DND-41 (cell line): ENCODE results near the gene RPTN.

Experiments
- ATAC-seq: fragments of 200-7000 bp; cut with Tn5 transposase; 3 replicates; pipeline ENCODE4 v1.9.1; 2021; ENCODE audit warnings: low read depth; ENCODE audit not compliant: insufficient read depth
- DNase-seq: peaks from one replicate; pipeline ENCODE4 v3.0.0-alpha.2; 2020
- H2AFZ ChIP-seq: 2 replicates; pipeline ENCODE4 v1.6.0; 2012; ENCODE audit warnings: low read depth, low read length
- H3K27ac ChIP-seq: 2 replicates; pipeline ENCODE4 v1.5.1; 2012; ENCODE audit warnings: low read length, inconsistent platforms
- H3K27me3 ChIP-seq: fragments of 200-600 bp; sonication (generic); 2 replicates; pipeline ENCODE4 v1.6.0; 2012; ENCODE audit warnings: low read length, mild to moderate bottlenecking, inconsistent platforms; ENCODE audit not compliant: insufficient read depth, poor library complexity
- H3K36me3 ChIP-seq: 2 replicates; pipeline ENCODE4 v1.5.1; 2012; ENCODE audit warnings: low read length, inconsistent platforms; ENCODE audit not compliant: insufficient read depth
- H3K4me1 ChIP-seq: 2 replicates; pipeline ENCODE4 v1.5.1; 2012; ENCODE audit warnings: mild to moderate bottlenecking, low read length; ENCODE audit not compliant: insufficient read depth
- H3K4me2 ChIP-seq: 2 replicates; pipeline ENCODE4 v1.6.0; 2012; ENCODE audit warnings: mild to moderate bottlenecking, moderate library complexity, low read length, inconsistent platforms; ENCODE audit not compliant: insufficient read depth
- H3K4me3 ChIP-seq, 2 experiments: fragments of 200-600 bp in 1 of 2; shearing (Covaris generic) in 1 of 2; 2 replicates each; pipeline ENCODE4 v1.5.1; 2012 to 2016; ENCODE audit warnings: inconsistent platforms in 2 of 2, low read length in 2 of 2, mild to moderate bottlenecking in 2 of 2, low read depth in 1 of 2, moderate library complexity in 1 of 2
- H3K79me2 ChIP-seq: 2 replicates; pipeline ENCODE4 v1.6.0; 2012; ENCODE audit warnings: low read length, inconsistent platforms; ENCODE audit not compliant: insufficient read depth
- H3K9ac ChIP-seq: 2 replicates; pipeline ENCODE4 v1.6.0; 2012; ENCODE audit warnings: low read depth, mild to moderate bottlenecking, inconsistent platforms, low read length, moderate library complexity
- H3K9me3 ChIP-seq: 2 replicates; pipeline ENCODE4 v1.5.1; 2012; ENCODE audit warnings: low read length, moderate library complexity, mild to moderate bottlenecking, inconsistent platforms; ENCODE audit not compliant: insufficient read depth, severe bottlenecking
- H4K20me1 ChIP-seq: 2 replicates; pipeline ENCODE4 v1.6.0; 2012; ENCODE audit warnings: low read length; ENCODE audit not compliant: insufficient read depth
- EZH2 ChIP-seq: IDR thresholded peaks from 3 replicates; pipeline ENCODE4 v1.6.1; 2012; ENCODE audit warnings: borderline replicate concordance, low read depth, mild to moderate bottlenecking, moderate library complexity, low read length, inconsistent platforms; ENCODE audit not compliant: severe bottlenecking
- TF ChIP-seq, protein P1 (sequence below): IDR thresholded peaks from 2 replicates; pipeline ENCODE4 v1.5.1; 2012; ENCODE audit warnings: borderline replicate concordance, low read length, moderate library complexity, mild to moderate bottlenecking; ENCODE audit not compliant: poor library complexity, severe bottlenecking; ENCODE audit errors: extremely low read depth

Gene RPTN

DNA sequence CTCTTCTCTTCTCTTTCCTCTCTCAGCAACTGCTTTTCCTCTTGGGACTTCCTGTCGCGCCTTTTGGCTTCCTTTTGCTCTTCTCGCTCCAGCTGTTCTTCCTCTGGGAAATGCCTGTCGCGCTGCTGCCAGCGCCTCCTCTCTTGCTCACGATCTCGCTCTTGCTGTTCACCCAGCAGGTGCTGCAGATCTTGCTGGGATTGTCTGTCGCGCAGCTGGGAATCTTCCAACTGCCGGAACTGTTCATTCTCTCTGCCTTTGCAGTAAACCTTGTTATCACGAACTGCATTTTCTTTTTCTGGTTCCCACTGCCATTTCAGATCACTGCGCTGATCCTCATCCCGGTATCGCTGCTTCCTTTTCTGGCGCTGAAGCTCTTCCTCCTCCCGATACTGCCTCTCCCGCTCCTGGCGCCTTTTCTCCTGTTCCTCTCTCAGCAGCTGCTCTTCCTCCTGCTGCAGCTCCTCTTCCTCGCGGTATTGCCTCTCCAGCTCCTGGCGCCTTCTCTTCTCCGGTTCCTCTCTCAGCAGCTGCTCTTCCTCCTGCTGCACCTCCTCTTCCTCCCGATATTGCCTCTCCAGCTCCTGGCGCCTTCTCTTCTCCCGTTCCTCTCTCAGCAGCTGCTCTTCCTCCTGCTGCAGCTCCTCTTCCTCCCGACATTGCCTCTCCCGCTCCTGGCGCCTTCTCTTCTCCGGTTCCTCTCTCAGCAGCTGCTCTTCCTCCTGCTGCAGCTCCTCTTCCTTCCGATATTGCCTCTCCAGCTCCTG lies 49.6 kb downstream of the RPTN start:
- H3K4me2 ChIP-seq, result no peak overlapping the region
- H3K9ac ChIP-seq, result no peak overlapping the region
- H3K79me2 ChIP-seq, result no peaks in the 10 kb centered on the region
- H3K4me3 ChIP-seq, result no peak overlapping the region
- TF ChIP-seq, protein P1, sequence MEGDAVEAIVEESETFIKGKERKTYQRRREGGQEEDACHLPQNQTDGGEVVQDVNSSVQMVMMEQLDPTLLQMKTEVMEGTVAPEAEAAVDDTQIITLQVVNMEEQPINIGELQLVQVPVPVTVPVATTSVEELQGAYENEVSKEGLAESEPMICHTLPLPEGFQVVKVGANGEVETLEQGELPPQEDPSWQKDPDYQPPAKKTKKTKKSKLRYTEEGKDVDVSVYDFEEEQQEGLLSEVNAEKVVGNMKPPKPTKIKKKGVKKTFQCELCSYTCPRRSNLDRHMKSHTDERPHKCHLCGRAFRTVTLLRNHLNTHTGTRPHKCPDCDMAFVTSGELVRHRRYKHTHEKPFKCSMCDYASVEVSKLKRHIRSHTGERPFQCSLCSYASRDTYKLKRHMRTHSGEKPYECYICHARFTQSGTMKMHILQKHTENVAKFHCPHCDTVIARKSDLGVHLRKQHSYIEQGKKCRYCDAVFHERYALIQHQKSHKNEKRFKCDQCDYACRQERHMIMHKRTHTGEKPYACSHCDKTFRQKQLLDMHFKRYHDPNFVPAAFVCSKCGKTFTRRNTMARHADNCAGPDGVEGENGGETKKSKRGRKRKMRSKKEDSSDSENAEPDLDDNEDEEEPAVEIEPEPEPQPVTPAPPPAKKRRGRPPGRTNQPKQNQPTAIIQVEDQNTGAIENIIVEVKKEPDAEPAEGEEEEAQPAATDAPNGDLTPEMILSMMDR, result no peak
- no peak for TF ChIP-seq EZH2
- peaks cover under 1% of the 10 kb centered on the region for H3K27me3 ChIP-seq
- DNase-seq, result no peak
- H2AFZ ChIP-seq, result no peak overlapping the region
- ATAC-seq, result no peak
- H3K36me3 ChIP-seq, result no peaks in the 10 kb centered on the region
- no peak overlapping the region for H3K27ac ChIP-seq
- no peaks in the 10 kb centered on the region for H3K4me1 ChIP-seq
- H3K9me3 ChIP-seq, result peaks cover 13% of the 10 kb centered on the region
- H4K20me1 ChIP-seq, result no peaks in the 10 kb centered on the region

GRCh38 chr1:152108882-152109222 lies 50.2 kb downstream of the RPTN start:
- DNase-seq, result no peak
- Histone ChIP-seq H3K4me3 (no peak overlapping the region), H3K36me3 (no peaks in the 10 kb centered on the region), H3K9me3 (peaks cover 13% of the 10 kb centered on the region), H3K9ac (no peak overlapping the region), H3K27ac (no peak overlapping the region), H3K4me1 (no peaks in the 10 kb centered on the region), H3K27me3 (no peaks in the 10 kb centered on the region), H3K4me2 (no peak overlapping the region), H3K79me2 (no peaks in the 10 kb centered on the region), H2AFZ (no peak overlapping the region), H4K20me1 (no peaks in the 10 kb centered on the region)
- ATAC-seq, result no peak
- TF ChIP-seq, protein P1, result no peak
- no peak for TF ChIP-seq EZH2

- Histone ChIP-seq H3K36me3 (no peaks in the 10 kb centered on the region), H3K27me3 (no peaks in the 10 kb centered on the region), H4K20me1 (no peaks in the 10 kb centered on the region), H3K4me3 (no peak overlapping the region), H3K27ac (no peak overlapping the region), H3K9ac (no peak overlapping the region), H2AFZ (no peak overlapping the region), H3K79me2 (no peaks in the 10 kb centered on the region), H3K9me3 (peaks cover 13% of the 10 kb centered on the region), H3K4me2 (no peak overlapping the region), H3K4me1 (no peaks in the 10 kb centered on the region)
- TF ChIP-seq, protein P1, result no peak
- TF ChIP-seq EZH2, result no peak
- no peak for DNase-seq
- no peak for ATAC-seq
Observed at GRCh38 chr1:152107984-152108881, 50.8 kb downstream of the RPTN start.
